Measurements from ENCODE around the gene AEBP1. TPM values are rescaled to one million over a fixed set of nuclear protein-coding genes. Genes with fewer than 3 reads are reported as not detected.

Gene AEBP1
- total RNA-seq, 1 experiment from 2014 or later = 49.3 TPM

- H3K56ac ChIP-seq (ENCODE audit: insufficient read length, low read depth, low read length) = no peak overlapping the region
- H3K4me3 Mint-ChIP-seq = peak overlapping the region in 1 of 2 experiments; percentile 22; a peak in 1 of 5 replicates
- H2BK20ac ChIP-seq (ENCODE audit: low read depth, low read length, poor library complexity, severe bottlenecking) = no peak overlapping the region
- no peak overlapping the region for H3K27ac ChIP-seq (ENCODE audit: insufficient read length, low read depth, low read length)
- H3K9me3 ChIP-seq (ENCODE audit: control insufficient read depth, low read depth, low read length) = no peaks in the 10 kb centered on the region
- WGBS (ENCODE audit: extremely low coverage, insufficient read length, low lambda C conversion rate) = no CpG with 5 or more reads among the region's 12 CpGs
- peak; percentile 80 for DNase-seq
- TF ChIP-seq, protein P1, sequence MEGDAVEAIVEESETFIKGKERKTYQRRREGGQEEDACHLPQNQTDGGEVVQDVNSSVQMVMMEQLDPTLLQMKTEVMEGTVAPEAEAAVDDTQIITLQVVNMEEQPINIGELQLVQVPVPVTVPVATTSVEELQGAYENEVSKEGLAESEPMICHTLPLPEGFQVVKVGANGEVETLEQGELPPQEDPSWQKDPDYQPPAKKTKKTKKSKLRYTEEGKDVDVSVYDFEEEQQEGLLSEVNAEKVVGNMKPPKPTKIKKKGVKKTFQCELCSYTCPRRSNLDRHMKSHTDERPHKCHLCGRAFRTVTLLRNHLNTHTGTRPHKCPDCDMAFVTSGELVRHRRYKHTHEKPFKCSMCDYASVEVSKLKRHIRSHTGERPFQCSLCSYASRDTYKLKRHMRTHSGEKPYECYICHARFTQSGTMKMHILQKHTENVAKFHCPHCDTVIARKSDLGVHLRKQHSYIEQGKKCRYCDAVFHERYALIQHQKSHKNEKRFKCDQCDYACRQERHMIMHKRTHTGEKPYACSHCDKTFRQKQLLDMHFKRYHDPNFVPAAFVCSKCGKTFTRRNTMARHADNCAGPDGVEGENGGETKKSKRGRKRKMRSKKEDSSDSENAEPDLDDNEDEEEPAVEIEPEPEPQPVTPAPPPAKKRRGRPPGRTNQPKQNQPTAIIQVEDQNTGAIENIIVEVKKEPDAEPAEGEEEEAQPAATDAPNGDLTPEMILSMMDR (conservative IDR thresholded peaks at IDR 0.05) = peak; percentile 78
- peaks cover 22% of the 10 kb centered on the region for H3K27me3 Mint-ChIP-seq (ENCODE audit: low read depth)
- no peaks in the 10 kb centered on the region for H3K79me2 ChIP-seq (ENCODE audit: insufficient read depth, low read length)
- no peak overlapping the region for H3K14ac ChIP-seq (ENCODE audit: insufficient read depth, low read length)
- H2AK5ac ChIP-seq (ENCODE audit: insufficient read length, low read length) = no peak overlapping the region
- H2BK12ac ChIP-seq (ENCODE audit: insufficient read length, low read depth, low read length) = no peak overlapping the region
- H4K20me1 ChIP-seq (ENCODE audit: control insufficient read depth, insufficient read depth, insufficient read length) = no peaks in the 10 kb centered on the region
- H2BK5ac ChIP-seq (ENCODE audit: insufficient read length, low read length) = no peak overlapping the region
- H4K5ac ChIP-seq (ENCODE audit: insufficient read length, low read depth, low read length) = no peak overlapping the region
- no peak overlapping the region for H3K4me2 ChIP-seq (ENCODE audit: insufficient read depth, insufficient read length, low read length)
- H3K79me1 ChIP-seq (ENCODE audit: insufficient read depth, low read depth, low read length, poor library complexity, severe bottlenecking) = no peaks in the 10 kb centered on the region
- no peak overlapping the region for H3K4ac ChIP-seq (ENCODE audit: low read depth, low read length)
- H3T11ph ChIP-seq (ENCODE audit: low read length) = no peak overlapping the region
- H3K27ac Mint-ChIP-seq = peak overlapping the region in 1 of 3 experiments; percentile 31; a peak in 1 of 7 replicates
- no peaks in the 10 kb centered on the region for H3K4me1 ChIP-seq (ENCODE audit: insufficient read depth, low read length)
- no peak overlapping the region for H2AFZ ChIP-seq (ENCODE audit: low read length)
- no peak overlapping the region for H4K91ac ChIP-seq (ENCODE audit: insufficient read length, low read depth, low read length)
- H4K8ac ChIP-seq (replicated peaks; ENCODE audit: insufficient read length, low read depth, low read length) = no peak overlapping the region
- no peaks in the 10 kb centered on the region for H3K27me3 ChIP-seq (ENCODE audit: insufficient read depth, low read length)
- no peaks in the 10 kb centered on the region; a peak in 1 of 5 replicates for H3K9me3 Mint-ChIP-seq
- H3K23me2 ChIP-seq (ENCODE audit: insufficient read length, low read depth, low read length, poor library complexity, severe bottlenecking) = no peaks in the 10 kb centered on the region
- H2BK15ac ChIP-seq (ENCODE audit: low read depth, low read length) = no peak overlapping the region
- H3K9ac ChIP-seq (ENCODE audit: extremely low read depth, insufficient read length, low read length) = no peak overlapping the region
- no peak overlapping the region for H3K18ac ChIP-seq (ENCODE audit: insufficient read length, low read depth, low read length)
- no peaks in the 10 kb centered on the region for H3K4me1 Mint-ChIP-seq
- H3K23ac ChIP-seq (ENCODE audit: insufficient read length, low read depth, low read length) = no peak overlapping the region
- no peak overlapping the region for H2BK120ac ChIP-seq (ENCODE audit: low read depth, low read length, poor library complexity, severe bottlenecking)
- peaks cover 6 to 37% (median 34%) of the 10 kb centered on the region in 3 experiments for H3K36me3 Mint-ChIP-seq (ENCODE audit: insufficient read depth in 1 of 3, low read depth in 3 of 3)
These were observed 31.5 kb upstream of the AEBP1 start for GRCh38 chr7:44072364-44073231.
